Hematopoietic multipotent progenitor cell treated with erythropoietin and hydrocortisone succinate and interleukin-3 and kit ligand, for 15 days (in vitro differentiated cells): ENCODE results near the gene NRP2.
A peak's percentile ranks its signal among the peaks of the same experiment; 100 is the strongest.

ENCODE experiments used
- DNase-seq: peaks from one replicate; pipeline ENCODE4 v3.0.0-alpha.2; 2015; ENCODE audit warnings: low spot score

Gene NRP2

DNA sequence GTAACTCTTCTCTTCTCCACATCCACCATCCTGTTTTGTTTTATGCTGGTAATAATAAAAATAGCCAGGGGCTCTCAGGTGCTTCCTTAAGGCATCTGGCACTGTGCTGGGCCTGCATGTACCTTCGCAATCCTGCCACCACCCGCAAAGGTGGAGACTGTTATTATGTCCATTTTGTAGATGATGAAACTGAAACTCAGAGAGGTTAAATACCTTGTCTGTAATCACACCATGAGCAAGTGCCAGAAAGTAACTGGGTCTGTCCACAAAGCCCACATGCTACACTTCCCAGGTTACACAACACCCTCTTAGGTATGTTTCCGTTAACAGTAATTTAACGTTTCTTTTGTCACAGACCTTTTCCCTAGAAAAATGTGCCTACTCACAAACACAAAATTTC, 27.0 kb downstream of the NRP2 start:
- DNase-seq, result no peak

DNA sequence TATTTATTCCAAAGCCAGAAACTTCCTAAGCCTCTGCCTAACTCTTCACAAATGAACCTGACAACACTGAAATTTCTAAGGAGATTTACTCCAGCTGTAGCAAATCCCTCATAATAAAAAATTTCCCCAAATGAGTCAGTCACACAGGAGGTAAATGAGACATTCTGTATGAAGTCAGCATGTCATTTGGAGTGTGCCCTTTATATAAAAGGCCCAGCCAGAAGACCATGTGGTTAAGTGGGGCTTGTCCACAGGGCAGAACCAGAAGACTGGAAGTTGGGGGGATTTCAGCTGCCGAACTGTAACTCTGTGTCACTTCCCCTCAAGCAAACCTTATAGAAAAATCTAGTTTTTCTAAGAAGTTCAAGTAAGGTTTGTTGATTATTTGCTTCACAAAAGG, 30.2 kb downstream of the NRP2 start:
- no peak for DNase-seq

DNA sequence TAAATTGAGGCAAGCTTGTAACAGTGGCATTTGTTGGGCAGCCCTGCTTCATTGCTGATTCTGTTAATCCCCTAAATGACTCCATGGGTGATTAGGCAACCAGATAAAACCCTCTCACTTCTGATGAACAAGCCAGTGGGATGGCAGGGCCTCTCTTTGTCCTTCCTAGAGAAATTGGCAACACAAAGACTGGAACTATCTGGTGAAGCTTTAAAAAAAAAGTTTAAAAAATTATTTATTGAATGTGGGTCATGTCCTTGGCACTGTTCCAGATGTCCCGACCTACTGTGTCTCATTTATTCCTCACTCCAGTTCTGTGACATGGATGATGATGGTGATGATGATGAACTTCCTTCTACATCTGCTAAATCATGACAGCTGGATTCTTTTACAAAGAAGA, 30.8 kb downstream of the NRP2 start:
- no peak for DNase-seq

DNA sequence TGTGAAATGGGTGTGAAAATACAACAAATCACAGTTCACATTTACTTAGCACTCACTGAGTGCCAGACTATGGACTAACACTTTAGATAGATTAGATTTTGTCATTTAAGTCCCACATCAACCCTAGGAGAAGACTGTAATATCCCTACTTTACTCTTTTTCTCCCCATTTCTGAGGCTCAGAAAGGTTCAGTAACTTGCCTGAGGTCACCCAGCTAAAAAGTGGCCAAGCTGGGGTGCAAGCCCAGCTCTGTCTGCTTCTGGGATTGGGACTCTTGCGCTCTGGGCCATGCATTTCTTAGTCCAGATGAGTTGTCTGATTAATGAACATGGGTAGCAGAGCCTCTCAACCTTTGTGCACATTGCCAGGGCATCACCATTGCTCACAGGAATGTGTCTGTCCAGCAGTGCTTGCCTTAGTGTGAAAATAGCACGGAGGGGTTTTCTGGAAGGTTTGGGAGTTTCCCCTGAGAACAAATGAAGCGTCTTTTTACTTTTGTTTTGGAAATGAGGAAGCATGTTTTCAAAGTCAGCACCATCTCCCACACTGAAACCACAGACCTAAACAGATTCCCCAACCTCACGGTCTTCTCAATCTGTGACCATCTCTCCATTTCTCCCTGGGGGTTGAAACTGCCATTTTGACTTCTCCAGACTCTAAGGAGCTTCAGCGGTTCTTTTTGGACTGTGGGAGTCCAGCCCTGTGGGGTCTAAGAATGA, 31.9 kb downstream of the NRP2 start:
- DNase-seq, result no peak

DNA sequence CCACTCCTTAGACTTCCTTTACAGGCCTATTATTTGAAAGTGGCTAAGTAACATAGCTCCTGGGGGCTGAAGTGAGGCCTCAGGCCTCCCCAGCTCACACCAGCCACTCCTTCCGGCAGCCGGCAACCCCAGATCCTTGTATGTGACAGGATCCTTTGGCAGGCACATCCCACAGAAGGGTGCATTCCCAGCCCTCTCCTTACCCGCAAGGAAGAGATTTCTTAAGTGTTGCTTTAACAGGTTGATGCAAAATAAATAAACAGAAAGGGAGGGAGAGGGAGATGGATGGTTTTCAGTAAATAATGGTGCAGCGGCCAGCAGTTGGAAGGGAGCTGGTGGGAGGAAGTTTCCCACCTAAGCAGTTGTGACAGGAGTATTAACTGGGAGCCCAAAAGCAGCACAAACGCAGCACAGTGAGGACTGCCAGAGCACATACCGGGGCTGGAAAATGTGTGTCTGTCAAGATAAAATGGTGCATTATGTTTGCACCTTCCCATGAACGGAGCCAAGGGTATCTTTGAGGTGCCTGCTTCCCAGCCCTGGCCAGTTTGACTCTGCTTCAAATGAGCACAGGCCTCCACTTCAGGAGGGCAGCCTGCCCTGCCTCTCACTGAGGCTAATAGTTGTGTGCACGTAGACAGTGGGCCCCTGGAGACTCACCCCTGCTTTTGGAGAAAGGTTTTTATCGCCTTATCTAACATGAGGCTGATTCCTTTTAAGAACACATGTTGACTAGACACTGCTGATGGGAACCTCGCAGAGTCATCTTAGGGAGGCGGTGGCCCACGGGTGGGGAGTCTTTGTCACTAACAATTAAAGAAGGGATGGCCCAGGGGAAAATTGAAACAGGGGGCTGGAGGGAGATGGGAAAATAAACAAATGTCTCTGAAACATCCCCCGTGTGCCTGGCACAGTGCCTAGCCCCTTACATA, 32.8 kb downstream of the NRP2 start:
- DNase-seq, result no peak

DNA sequence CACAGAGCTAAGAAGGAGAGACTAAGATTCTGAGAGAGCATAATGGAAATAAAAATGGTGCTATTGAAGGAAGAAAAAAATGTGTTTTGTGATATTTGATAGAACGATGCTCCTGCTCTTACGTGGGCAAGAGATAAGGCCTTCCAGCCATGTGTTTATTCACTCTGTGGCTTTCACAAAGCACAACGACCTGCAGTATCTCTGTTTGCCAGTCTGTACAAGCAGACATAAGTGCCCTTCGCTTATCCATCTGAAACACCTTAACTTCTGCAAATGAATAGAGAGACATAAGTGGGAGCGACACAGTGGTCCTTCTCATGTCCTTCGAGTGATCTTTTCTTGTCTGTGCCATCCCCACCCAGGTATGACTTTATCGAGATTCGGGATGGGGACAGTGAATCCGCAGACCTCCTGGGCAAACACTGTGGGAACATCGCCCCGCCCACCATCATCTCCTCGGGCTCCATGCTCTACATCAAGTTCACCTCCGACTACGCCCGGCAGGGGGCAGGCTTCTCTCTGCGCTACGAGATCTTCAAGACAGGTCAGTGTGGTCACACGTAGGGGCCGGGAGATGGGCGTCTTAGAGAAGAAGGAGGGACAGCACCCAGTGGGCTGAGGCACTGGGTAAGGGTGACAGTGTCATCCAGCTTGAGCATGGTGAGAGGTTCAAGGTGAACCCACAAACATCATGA, 33.7 kb downstream of the NRP2 start:
- peak; percentile 16 for DNase-seq

DNA sequence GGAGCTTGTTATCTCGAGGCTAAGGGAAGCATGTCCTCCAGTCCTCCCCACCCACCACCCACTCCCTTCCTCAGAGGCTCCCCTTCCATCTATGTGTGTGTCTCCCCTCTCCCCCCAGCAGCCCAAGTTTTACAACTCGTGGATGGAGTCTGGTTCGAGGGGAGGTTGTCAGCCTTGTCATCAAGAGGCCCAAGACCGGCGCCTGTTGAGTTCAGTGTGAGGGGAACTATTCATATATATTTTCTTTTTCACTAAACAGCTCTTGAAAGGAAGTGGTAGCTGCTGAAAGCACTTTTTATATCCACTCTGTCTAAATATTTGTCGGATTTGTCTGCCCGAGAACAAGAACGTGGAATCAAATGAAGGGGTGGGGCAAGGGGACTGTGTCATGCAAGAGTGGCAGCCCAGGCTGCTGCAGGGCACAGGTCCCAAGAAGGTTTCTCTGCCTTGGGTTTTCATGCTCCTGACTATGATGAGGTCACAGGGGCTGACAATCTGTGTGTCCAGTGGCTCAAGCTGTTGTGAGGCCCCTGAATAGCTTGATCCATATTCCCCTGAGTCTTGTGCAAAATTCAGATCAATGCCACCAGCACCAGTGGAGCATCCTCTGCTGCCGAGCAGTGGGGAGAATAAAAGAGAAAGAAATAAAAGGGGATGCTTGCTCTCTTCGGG, 35.0 kb downstream of the NRP2 start:
- DNase-seq, result no peak

DNA sequence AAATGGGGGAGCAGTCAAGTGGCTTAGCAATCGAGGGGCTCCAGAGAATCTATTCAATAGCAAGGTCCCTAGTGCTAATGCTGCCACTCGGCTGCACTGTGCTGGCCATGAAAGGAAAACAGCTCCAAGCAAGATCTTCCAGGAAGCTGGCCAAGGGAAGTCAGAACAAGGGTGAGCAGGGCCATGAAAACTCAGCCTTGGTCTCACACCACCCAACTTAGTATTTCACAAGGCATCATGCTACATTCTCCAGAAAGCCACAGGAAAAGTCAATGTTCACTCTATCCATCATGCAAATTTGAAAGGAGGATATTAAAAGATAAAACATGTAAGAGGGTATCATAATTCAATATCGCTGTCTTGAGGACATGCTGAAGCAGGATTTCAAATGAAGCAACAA, 35.7 kb downstream of the NRP2 start:
- no peak for DNase-seq

DNA sequence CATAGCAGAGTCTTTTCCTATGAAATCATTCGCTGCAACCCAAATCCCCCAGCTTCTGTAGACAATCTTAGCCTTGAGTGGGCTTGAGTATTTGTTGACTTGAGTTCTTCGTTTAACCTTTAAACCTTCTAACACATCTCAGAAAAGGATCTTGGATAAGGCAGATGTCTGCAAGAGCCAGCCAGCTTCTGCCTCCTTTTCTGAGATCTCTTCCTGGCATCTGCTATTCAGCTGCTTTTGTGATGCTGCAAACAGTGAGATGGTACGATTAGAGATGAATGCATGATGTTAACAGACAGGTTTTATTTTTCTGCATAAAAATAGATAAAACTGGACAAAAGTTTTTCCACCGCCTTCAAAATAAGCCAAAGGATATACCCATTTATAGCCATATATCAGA, 37.5 kb downstream of the NRP2 start:
- no peak for DNase-seq

DNA sequence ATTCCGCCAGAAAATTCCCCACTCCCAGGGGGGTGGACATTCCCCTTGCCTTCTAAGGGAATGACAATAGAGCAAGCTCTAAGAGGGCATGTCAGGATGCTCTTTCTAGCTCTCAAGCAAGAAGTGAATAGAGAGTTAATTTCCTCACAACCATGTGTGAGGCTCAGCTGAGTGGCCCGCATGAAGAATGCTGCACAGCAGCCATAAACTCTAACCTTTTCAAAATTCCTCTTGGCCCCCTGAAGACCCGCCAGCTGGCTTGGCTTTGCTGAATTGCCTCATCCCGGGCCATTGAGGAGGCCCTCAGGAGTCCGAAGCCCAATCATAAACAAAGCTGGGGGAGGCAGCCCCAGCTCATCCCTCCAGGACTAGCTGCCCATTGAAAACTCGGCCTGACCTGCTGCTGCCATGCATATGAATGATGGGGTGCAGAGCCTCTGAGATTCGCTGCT, 38.2 kb downstream of the NRP2 start:
- DNase-seq, result no peak

DNA sequence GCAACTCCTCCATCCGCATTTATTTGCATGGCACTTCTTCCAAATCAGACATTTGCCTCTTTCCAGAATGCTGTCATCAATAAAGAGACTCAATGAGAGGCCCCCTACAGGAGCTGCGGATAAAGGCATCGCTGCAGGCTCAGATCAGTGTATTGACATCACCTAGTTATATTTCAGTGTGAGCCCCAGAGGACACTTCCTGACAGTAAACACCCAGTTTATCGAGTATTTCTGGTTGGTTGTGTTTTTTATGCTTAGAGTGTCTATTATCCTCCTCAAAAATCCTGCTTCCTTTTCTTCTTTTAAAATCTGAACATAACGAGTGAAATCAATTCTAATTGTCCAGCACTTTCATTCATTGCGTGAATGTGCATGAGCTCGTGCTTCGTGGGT, 38.8 kb downstream of the NRP2 start:
- no peak for DNase-seq

DNA sequence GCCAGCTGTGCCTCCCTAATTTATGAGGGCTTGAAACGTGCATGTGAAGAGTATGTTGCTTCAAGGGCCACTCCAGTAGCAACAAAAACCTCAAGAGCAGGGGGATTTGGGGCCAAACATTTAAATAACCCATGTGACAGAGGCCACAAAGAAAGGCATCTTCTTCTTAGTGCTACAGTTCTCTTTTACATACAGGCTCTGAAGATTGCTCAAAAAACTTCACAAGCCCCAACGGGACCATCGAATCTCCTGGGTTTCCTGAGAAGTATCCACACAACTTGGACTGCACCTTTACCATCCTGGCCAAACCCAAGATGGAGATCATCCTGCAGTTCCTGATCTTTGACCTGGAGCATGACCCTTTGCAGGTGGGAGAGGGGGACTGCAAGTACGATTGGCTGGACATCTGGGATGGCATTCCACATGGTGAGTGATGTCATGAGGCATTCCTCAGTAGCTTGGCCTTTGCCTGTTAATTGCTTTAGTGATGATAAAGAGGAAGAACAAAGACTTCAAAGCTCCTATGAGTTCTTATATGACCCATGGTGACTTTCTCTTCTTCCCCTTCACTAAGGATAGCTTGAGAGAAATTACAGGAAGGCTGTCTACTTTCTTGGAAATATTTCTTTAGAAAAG, 40.1 kb downstream of the NRP2 start:
- no peak for DNase-seq

DNA sequence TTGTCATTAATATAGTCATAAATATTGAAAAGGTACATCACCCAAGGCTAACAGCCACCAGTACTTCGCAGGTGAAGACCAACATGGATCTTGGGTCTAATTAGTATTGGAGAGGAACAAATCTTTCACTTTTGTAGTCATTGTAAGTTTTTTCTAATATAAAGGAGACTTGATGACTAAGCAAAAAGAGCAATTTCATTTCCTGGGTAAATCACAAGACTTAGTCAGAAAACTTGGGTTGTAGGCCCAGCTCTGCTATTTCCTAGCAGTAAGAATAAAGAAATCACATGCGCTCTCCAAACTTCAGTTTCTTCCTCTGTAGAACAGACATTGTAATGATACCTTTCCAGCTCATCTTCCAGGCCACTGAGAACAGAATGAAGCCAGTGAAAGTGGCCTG, 40.9 kb downstream of the NRP2 start:
- no peak for DNase-seq

DNA sequence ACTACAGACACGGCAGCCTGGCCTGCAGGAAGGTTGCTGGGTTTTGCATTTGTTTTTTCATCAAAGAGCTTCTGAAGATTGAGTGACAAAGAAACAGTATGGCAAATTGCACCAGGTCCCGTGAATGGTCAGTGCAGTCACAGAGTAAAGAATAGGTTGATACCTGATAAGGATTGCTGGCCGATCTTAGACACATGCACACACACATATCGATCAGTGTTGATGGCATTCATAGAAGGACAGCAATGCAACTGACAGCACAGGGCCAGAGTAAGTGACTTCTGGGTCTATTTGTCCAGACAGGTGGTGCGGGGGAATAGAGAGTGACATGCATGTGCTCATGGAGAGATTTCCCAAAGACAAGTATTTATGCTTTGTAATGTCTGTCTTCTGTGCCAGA, 42.8 kb downstream of the NRP2 start:
- no peak for DNase-seq

DNA sequence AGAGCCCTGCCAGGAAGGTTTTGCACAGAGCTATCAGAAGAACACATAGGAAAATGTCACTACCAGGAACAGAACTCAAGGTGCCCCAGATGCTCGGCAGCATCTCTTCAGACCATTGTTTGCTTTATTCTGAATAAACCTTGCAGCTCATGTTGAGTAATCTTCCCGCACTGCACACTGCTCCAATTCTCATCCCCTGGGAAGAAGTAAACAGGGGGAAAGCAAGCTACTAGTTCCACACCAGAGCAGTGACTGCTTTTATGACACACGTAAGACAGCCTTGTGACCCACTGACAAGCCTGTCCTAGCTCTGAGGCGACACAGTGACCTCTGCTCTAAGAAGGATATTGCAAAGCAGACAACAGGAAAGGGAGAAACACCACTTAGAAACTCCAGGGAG, 44.2 kb downstream of the NRP2 start:
- DNase-seq, result no peak

DNA sequence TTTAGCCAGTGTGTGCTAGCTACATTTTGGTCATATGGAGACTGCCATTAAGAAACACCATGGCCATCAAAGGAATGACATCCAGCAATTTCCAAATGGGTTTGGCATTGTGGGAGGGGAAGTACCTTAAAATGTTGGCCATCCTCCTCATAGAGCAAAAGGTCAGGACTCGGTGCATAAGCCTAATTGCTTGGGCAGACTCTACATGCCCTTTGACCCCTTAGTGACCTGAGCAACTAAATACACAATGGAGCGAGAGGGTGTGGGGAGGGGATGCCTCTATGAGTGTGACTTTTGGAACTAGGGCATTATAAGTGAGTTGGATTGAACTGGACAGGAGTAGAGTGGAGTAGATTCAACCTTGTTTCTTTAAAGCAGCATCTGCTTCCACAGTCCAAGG, 44.9 kb downstream of the NRP2 start:
- no peak for DNase-seq

DNA sequence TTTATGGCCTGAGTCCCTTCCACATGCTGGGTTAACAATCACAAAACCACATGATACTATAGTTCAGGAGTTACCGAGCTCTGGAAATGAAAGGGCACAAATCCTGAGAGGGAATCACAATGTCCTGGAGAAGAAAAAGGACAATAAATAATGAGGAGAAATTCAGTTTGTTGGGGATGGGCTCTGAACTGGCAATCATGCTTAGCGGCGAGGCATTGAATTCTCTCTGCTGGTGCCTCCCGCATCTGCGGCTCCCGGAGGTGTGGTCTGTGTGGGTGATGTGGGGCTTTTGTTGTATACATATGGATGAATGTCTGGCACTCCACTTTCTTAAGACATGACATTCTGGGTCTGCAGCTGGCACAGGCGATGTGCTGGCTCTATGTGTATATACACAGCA, 46.1 kb downstream of the NRP2 start:
- no peak for DNase-seq

DNA sequence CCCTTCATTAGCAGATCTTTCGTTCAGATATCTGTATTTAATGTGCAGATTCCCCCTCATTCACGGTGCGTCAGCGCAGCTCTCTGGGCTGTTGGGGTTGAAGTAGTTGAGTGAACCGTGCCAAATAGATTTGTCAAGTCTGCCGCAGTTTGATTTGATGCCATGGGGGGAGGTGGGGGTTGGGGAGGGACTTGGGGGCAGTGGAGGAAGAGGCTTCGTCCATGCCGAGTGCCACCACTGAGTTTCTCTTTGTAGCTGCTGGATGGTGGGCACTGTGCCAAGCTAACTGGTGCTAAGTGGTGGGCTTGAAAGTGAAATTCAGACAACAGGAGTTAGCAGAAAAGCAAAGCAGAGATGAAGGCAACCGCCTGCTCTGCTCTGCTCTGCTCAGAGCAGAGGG, 47.9 kb downstream of the NRP2 start:
- no peak for DNase-seq

DNA sequence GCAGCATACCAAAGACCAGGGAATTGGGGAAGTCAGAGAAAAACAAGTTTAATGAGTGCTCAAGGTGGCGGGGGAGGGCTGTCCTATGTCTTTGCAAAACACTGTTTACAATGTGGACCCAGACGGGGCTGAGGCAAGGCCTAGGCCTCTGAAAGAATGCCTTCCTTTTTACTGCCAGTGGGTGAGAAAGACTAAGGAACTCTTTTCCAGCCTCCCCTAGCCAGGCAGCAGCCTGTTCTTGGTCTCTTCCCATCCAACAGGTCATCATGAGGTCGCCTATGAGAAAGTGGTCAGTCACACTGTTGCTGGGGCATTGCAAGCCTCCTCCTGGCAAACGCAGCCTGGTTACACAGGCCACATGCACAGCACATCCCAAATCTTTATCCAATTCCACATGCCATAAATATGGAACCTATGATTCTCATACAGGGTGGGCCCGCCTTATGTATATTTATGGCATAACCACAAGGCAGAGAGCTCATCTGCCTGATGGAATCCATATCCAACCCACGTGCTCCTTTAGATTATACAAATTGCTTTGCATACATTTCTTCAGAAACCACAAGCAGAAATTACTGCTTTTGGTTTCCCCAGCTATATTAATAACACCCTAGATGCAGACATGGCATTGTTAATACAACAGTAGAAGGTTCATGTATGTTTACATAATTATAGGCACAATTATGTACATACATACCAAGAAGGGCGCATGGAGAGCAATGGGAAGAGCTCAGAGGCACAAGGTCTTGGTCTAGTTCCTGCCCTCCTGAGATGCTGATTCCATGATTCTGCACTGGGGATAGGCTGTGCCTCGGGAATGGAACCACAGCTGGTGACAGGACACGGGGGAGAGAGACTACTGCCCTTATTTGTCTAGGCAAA, 48.6 kb downstream of the NRP2 start:
- DNase-seq, result no peak

DNA sequence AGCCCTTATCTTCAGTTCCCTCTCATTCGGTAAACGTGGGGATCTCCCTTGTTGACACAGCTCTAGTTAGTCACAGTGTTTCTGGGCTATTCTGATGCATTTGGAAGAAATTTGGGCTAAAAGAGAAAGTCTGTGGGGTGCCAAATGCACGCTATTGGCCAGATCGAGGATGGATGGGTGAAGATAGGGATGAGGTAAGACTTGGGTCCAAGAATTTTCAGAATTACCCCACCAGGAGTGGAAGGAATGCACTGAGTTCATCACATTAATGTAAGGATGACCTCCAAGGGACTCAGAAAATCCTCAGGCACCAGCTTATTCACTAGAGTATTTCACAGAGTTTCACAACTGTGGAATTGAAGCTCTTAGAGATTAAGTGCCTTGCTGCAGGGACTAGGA, 49.3 kb downstream of the NRP2 start:
- DNase-seq, result no peak

DNA sequence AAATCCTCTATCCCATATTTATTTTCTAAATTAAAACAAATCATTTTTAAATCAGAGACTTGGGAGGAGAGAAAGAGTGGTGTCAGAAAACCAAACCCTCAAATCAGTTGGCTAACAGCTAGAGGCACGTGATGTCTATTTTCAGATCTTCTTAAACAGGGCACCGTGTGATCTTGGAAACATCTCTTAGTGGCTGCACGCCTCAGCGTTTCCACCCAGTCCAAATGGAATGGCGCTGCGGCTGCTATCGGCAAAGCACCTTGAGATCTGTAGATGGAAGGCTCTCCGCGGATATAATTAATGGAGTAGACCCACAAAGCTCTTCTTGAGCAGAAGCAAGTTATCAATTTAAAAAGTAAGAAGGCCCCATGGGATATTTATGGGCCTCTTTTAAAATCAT, 50.0 kb downstream of the NRP2 start:
- DNase-seq, result no peak
